GM12891 (cell line): ENCODE measurements around the gene PIP4K2B.

Source experiments
- POLR2A ChIP-seq: IDR thresholded peaks from 2 replicates; pipeline ENCODE4 v1.6.1; 2011; ENCODE audit warnings: low read depth, low read length, control low read depth
- POLR2AphosphoS5 ChIP-seq: IDR thresholded peaks from 2 replicates; pipeline ENCODE4 v1.6.1; 2011; ENCODE audit warnings: low read depth, low read length, control low read depth
- TAF1 ChIP-seq: IDR thresholded peaks from 2 replicates; pipeline ENCODE4 v1.6.1; 2011; ENCODE audit warnings: low read depth, low read length, control low read depth

GRCh38 chr17:38761612-38762011, 37.7 kb downstream of the PIP4K2B start:
- TF ChIP-seq POLR2A (no peak), TAF1 (no peak), POLR2AphosphoS5 (no peak)
